HCT116 (cell line): ENCODE measurements around the gene TPD52L2. TPM values are rescaled to one million over a fixed set of nuclear protein-coding genes. Genes with fewer than 3 reads are reported as not detected.

Source experiments
- ATAC-seq: fragments of 200-7000 bp; cut with Tn5 transposase; 2 replicates; pipeline ENCODE4 v1.9.1; 2020; ENCODE audit warnings: mild to moderate bottlenecking, moderate library complexity
- BruUV-seq: library from RNA; stranded (reverse); fragments of 400-500 nt; replicated peaks from 2 replicates; lab custom pipeline; 2021; lab: Mats Ljungman, UMichigan
- CTCF ChIA-PET: fragments of 300-600 bp; sonication (Branson Sonifier 250); formaldehyde crosslinking; loops from one replicate; lab custom pipeline; 2021; ENCODE audit warnings: antibody characterized with exemption; lab: Charles Lee
- POLR2A ChIA-PET: fragments of 300-600, 350-600 bp; sonication (Branson Sonifier 250); formaldehyde crosslinking; loops from one replicate; lab custom pipeline; 2021; ENCODE audit warnings: antibody characterized with exemption; lab: Charles Lee
- RAD21 ChIA-PET, 2 experiments: fragments of 300-600 bp; sonication (Branson Sonifier 250); formaldehyde crosslinking; loops; one replicate each; lab custom pipeline; 2023; ENCODE audit warnings: low total read pairs in 2 of 2; ENCODE audit not compliant: uncharacterized antibody in 2 of 2, unreplicated experiment in 2 of 2, low non-redundant PET in 1 of 2; lab: Charles Lee
- DNase-seq: peaks from one replicate; pipeline ENCODE4 v3.0.0-alpha.2; 2010; ENCODE audit warnings: low read depth, low spot score
- H2AFZ ChIP-seq: fragments of 200-600 bp; shearing (Covaris generic), sonication (generic); 2 replicates; pipeline ENCODE4 v1.6.1; 2017; ENCODE audit warnings: low read depth, mixed run types, mixed read lengths, antibody characterized with exemption, low read length; ENCODE audit not compliant: poor library complexity, severe bottlenecking
- H3K27ac ChIP-seq: 2 replicates; pipeline ENCODE4 v1.5.1; 2012; ENCODE audit warnings: low read depth, low read length
- H3K27me3 ChIP-seq: fragments of 200-600 bp; sonication (generic); 2 replicates; pipeline ENCODE4 v1.6.1; 2016; ENCODE audit warnings: mixed run types, low read length, mixed read lengths; ENCODE audit not compliant: insufficient read depth
- H3K36me3 ChIP-seq, 2 experiments: fragments of 200-500 bp in 1 of 2; fragments of 200-600 bp in 1 of 2; sonication (Bioruptor generic) in 1 of 2; sonication (generic) in 1 of 2; 2 replicates each; pipeline versions ENCODE4 v1.5.1 to v1.6.1; 2014 to 2016; ENCODE audit warnings: low read length in 2 of 2, inconsistent platforms in 1 of 2, mixed read lengths in 1 of 2, mixed run types in 1 of 2; ENCODE audit not compliant: insufficient read depth in 2 of 2, control insufficient read depth in 1 of 2
- H3K4me1 ChIP-seq, 2 experiments: fragments of 200-600 bp in 1 of 2; sonication (generic) in 1 of 2; 2 replicates each; pipeline versions ENCODE4 v1.5.1 to v1.6.1; 2012 to 2017; ENCODE audit warnings: low read length in 2 of 2, inconsistent platforms in 1 of 2, mild to moderate bottlenecking in 1 of 2, mixed read lengths in 1 of 2, mixed run types in 1 of 2, moderate library complexity in 1 of 2; ENCODE audit not compliant: insufficient read depth in 2 of 2, control insufficient read depth in 1 of 2
- H3K4me2 ChIP-seq: fragments of 200-600 bp; sonication (generic); 2 replicates; pipeline ENCODE4 v1.6.1; 2017; ENCODE audit warnings: mixed run types, low read length, mixed read lengths
- H3K4me3 ChIP-seq, 2 experiments: fragments of 200-600 bp in 1 of 2; sonication (generic) in 1 of 2; replicated peaks in 1 of 2; 2 replicates each; pipeline ENCODE4 v1.5.1; 2011 to 2016; ENCODE audit warnings: low read length in 2 of 2, control low read depth in 1 of 2, low read depth in 1 of 2, mild to moderate bottlenecking in 1 of 2, mixed read lengths in 1 of 2, mixed run types in 1 of 2
- H3K79me2 ChIP-seq: fragments of 200-600 bp; sonication (generic); 2 replicates; pipeline ENCODE4 v1.6.1; 2017; ENCODE audit warnings: mild to moderate bottlenecking, mixed run types, low read length, moderate library complexity, mixed read lengths; ENCODE audit not compliant: insufficient read depth
- H3K9ac ChIP-seq: fragments of 200-600 bp; sonication (generic); 2 replicates; pipeline ENCODE4 v1.6.1; 2016; ENCODE audit warnings: low read length, mixed read lengths
- H3K9me2 ChIP-seq: fragments of 200-600 bp; sonication (generic), shearing (Covaris generic); 2 replicates; pipeline ENCODE4 v1.6.1; 2017; ENCODE audit warnings: mixed run types, mild to moderate bottlenecking, moderate library complexity; ENCODE audit not compliant: insufficient read depth
- H3K9me3 ChIP-seq, 2 experiments: fragments of 200-500 bp in 1 of 2; fragments of 200-600 bp in 1 of 2; sonication (Bioruptor generic) in 1 of 2; sonication (generic) in 1 of 2; 2 replicates each; pipeline ENCODE4 v1.6.1; 2014 to 2017; ENCODE audit warnings: low read length in 2 of 2, mixed read lengths in 2 of 2, inconsistent platforms in 1 of 2, low read depth in 1 of 2, mild to moderate bottlenecking in 1 of 2, mixed run types in 1 of 2, moderate library complexity in 1 of 2; ENCODE audit not compliant: control insufficient read depth in 1 of 2, insufficient read depth in 1 of 2
- H4K20me1 ChIP-seq: fragments of 200-600 bp; sonication (generic), shearing (Covaris generic); 2 replicates; pipeline ENCODE4 v1.6.1; 2017; ENCODE audit warnings: mixed run types, mild to moderate bottlenecking, moderate library complexity; ENCODE audit not compliant: insufficient read depth
- ATF3 ChIP-seq: IDR thresholded peaks from 2 replicates; pipeline ENCODE4 v1.6.1; 2012
- CEBPB ChIP-seq: IDR thresholded peaks from 2 replicates; pipeline ENCODE4 v1.6.1; 2012; ENCODE audit warnings: low read depth
- CTCF ChIP-seq, 3 experiments: fragments of 200-600 bp in 1 of 3; sonication (generic) in 1 of 3; IDR thresholded peaks in 2 of 3; conservative IDR thresholded peaks in 1 of 3; 2 replicates each; pipeline ENCODE4 v1.5.1; 2012 to 2017; ENCODE audit warnings: low read depth in 2 of 3, low read length in 2 of 3, antibody characterized with exemption in 1 of 3, borderline replicate concordance in 1 of 3, control low read depth in 1 of 3, mild to moderate bottlenecking in 1 of 3, mixed read lengths in 1 of 3, mixed run types in 1 of 3, moderate library complexity in 1 of 3; ENCODE audit not compliant: insufficient read depth in 1 of 3
- EZH2 ChIP-seq: fragments of 200-600 bp; sonication (generic); IDR thresholded peaks from 2 replicates; pipeline ENCODE4 v1.6.1; 2017; ENCODE audit warnings: antibody characterized with exemption, mixed run types
- EZH2phosphoT487 ChIP-seq: fragments of 200-600 bp; IDR thresholded peaks from 2 replicates; pipeline ENCODE4 v1.6.1; 2018; ENCODE audit warnings: antibody characterized with exemption, borderline replicate concordance
- POLR2A ChIP-seq: IDR thresholded peaks from 2 replicates; pipeline ENCODE4 v1.7.0; 2011; ENCODE audit warnings: borderline replicate concordance; ENCODE audit not compliant: insufficient read depth, insufficient read length; ENCODE audit errors: extremely low read depth
- POLR2AphosphoS5 ChIP-seq: IDR thresholded peaks from 2 replicates; pipeline ENCODE4 v1.6.1; 2011; ENCODE audit warnings: mild to moderate bottlenecking, low read depth, low read length, moderate library complexity
- RAD21 ChIP-seq: IDR thresholded peaks from 2 replicates; pipeline ENCODE4 v1.6.1; 2012; ENCODE audit warnings: low read depth, mild to moderate bottlenecking
- REST ChIP-seq: IDR thresholded peaks from 2 replicates; pipeline ENCODE4 v1.6.1; 2012; ENCODE audit warnings: low read depth
- SP1 ChIP-seq: IDR thresholded peaks from 2 replicates; pipeline ENCODE4 v1.6.1; 2012; ENCODE audit warnings: low read depth
- TCF7L2 ChIP-seq: IDR thresholded peaks from 2 replicates; pipeline ENCODE4 v1.7.0; 2011; ENCODE audit warnings: borderline replicate concordance, inconsistent platforms; ENCODE audit not compliant: insufficient read depth, insufficient read length; ENCODE audit errors: extremely low read depth
- YY1 ChIP-seq: IDR thresholded peaks from 2 replicates; pipeline ENCODE4 v1.6.1; 2011; ENCODE audit warnings: low read length, low read depth, moderate library complexity, mild to moderate bottlenecking; ENCODE audit not compliant: insufficient replicate concordance; ENCODE audit errors: extremely low read depth
- ZBTB33 ChIP-seq: IDR thresholded peaks from 2 replicates; pipeline ENCODE4 v1.6.1; 2011; ENCODE audit warnings: mild to moderate bottlenecking, low read length, moderate library complexity; ENCODE audit not compliant: insufficient replicate concordance; ENCODE audit errors: extremely low read depth
- ZNF274 ChIP-seq: fragments of 200-500 bp; sonication (Bioruptor generic); IDR thresholded peaks from 2 replicates; pipeline ENCODE4 v1.6.1; 2014; ENCODE audit warnings: mild to moderate bottlenecking, low read depth, low read length, inconsistent platforms
- intact Hi-C: fragments of 100-400 bp; cut with micrococcal nuclease; formaldehyde crosslinking; loops from 2 replicates; pipeline ENCODE4 v1.10.0; 2022
- total RNA-seq: library from RNA; stranded (reverse); gene quantifications from one replicate; pipeline ENCODE4 v1.2.1, GENCODE V29; 2021; ENCODE audit not compliant: unreplicated experiment

Gene TPD52L2
- total RNA-seq, 1 experiment from 2014 or later = 149 TPM

- TF ChIP-seq ZBTB33 (peak; percentile 55), YY1 (peak; percentile 92), CEBPB (no peak), POLR2AphosphoS5 (peak; percentile 91), POLR2A (peak; percentile 77), EZH2 (no peak)
These were observed at the start of gene TPD52L2 (continued) for GRCh38 chr20:63864978-63865640.

- H3K9me3 ChIP-seq = no peaks in the 10 kb centered on the region
- H3K27me3 ChIP-seq = no peaks in the 10 kb centered on the region
- H3K4me2 ChIP-seq = no peak overlapping the region
- no peaks in the 10 kb centered on the region for H3K4me1 ChIP-seq
- H3K9ac ChIP-seq = no peak overlapping the region
- no TSS peak for BruUV-seq
- intact Hi-C loops = no loop called here
- H3K27ac ChIP-seq = no peak overlapping the region
- ChIA-PET RAD21 (no interaction called here), POLR2A (no interaction called here), CTCF (no interaction called here)
- no peak for DNase-seq
- no peaks in the 10 kb centered on the region for H3K79me2 ChIP-seq
- no peak for ATAC-seq
- no peaks in the 10 kb centered on the region for H4K20me1 ChIP-seq
- H2AFZ ChIP-seq = no peak overlapping the region
- no peak overlapping the region for H3K4me3 ChIP-seq
- no peaks in the 10 kb centered on the region for H3K9me2 ChIP-seq
- no peaks in the 10 kb centered on the region for H3K36me3 ChIP-seq
- TF ChIP-seq EZH2phosphoT487 (no peak), CTCF (IDR thresholded peaks at IDR 0.05 in 2 of 3, conservative IDR thresholded peaks at IDR 0.05 in 1 of 3; ENCODE audit: borderline replicate concordance in 1 of 3, insufficient read depth in 1 of 3, low read depth in 2 of 3, low read length in 2 of 3) (no peak), ATF3 (no peak), TCF7L2 (no peak), ZNF274 (no peak), RAD21 (no peak), EZH2 (no peak), CEBPB (no peak), REST (no peak), SP1 (no peak)
These were observed 49.3 kb upstream of the TPD52L2 start for GRCh38 chr20:63815615-63816253.
